Cardiac septum (tissue), 1 donor: Measurements from ENCODE around the gene HOXC11. TPM values are rescaled to one million over a fixed set of nuclear protein-coding genes. Genes with fewer than 3 reads are reported as not detected.

Experiments
- microRNA-seq: library from miRNA; unstranded; fragments of <30 nt; microRNA quantifications from one replicate; pipeline ENCODE4 v1.2.0, GENCODE V29; 2020
- total RNA-seq: library from RNA; stranded (reverse); fragmentation: NEBNext Ultra II Directional; extraction: Animal tissue kit (Norgen Biotek cat#: 25700); gene quantifications from one replicate; pipeline ENCODE4 v1.2.1, GENCODE V29; 2021
- donor health status: DM: no; HTN: no; CAD: no.

Gene HOXC11
- total RNA-seq, 1 donor from 2014 or later: not detected

Small RNA genes within 50 kb of the gene (microRNA-seq; reads per million reads assigned to microRNA genes)
- 1.8 reads per million for gene MIR196A2

Other genes with a start within 250 kb of the HOXC11 start
- gene CALCOCO1, start 245.7 kb upstream of the HOXC11 start, total RNA-seq: 158 TPM
- gene CISTR, start 221.1 kb upstream of the HOXC11 start, total RNA-seq: 0.75 TPM
- gene HOXC13, start 34.3 kb upstream of the HOXC11 start, total RNA-seq: not detected
- gene HOXC12, start 18.2 kb upstream of the HOXC11 start, total RNA-seq: not detected
- gene HOTAIR, start 1.8 kb downstream of the HOXC11 start, total RNA-seq: not detected
- not detected for gene HOXC10, start 12.0 kb downstream of the HOXC11 start, total RNA-seq
- gene HOXC9, start 27.0 kb downstream of the HOXC11 start, total RNA-seq: not detected
- gene HOXC8, start 35.9 kb downstream of the HOXC11 start, total RNA-seq: not detected
- gene HOXC6, start 55.3 kb downstream of the HOXC11 start, total RNA-seq: 0.43 TPM
- gene HOXC5, start 59.9 kb downstream of the HOXC11 start, total RNA-seq: not detected
- gene HOXC4, start 80.7 kb downstream of the HOXC11 start, total RNA-seq: not detected
- gene SMUG1, start 215.9 kb downstream of the HOXC11 start, total RNA-seq: 15.3 TPM